MCF 10A (cell line): Measurements from ENCODE around the gene ITGA2. TPM values are rescaled to one million over a fixed set of nuclear protein-coding genes. Genes with fewer than 3 reads are reported as not detected.

ENCODE experiments used
- BruUV-seq: library from RNA; stranded (reverse); fragments of 400-500 nt; replicated peaks from 2 replicates; lab custom pipeline; 2021; lab: Mats Ljungman, UMichigan
- CTCF ChIA-PET: fragments of 300-600 bp; sonication (Branson Sonifier 250); formaldehyde crosslinking; extraction: SDS; loops from one replicate; lab custom pipeline; 2021; ENCODE audit warnings: antibody characterized with exemption, inconsistent platforms; lab: Yijun Ruan, JAX
- POLR2A ChIA-PET: fragments of 300-600, 350-650 bp; sonication (Branson Sonifier 250); formaldehyde crosslinking; extraction: SDS; loops from one replicate; lab custom pipeline; 2020; ENCODE audit warnings: antibody characterized with exemption, inconsistent platforms; lab: Yijun Ruan, JAX
- DNase-seq: peaks from one replicate; pipeline ENCODE4 v3.0.0-alpha.2; 2018; ENCODE audit not compliant: unreplicated experiment
- H3K27ac Mint-ChIP-seq: one replicate; pipeline ENCODE4 v1.8.0; 2022; ENCODE audit warnings: mild to moderate bottlenecking, low read depth, mixed read lengths; ENCODE audit not compliant: unreplicated experiment
- H3K27me3 Mint-ChIP-seq: one replicate; pipeline ENCODE4 v1.8.0; 2022; ENCODE audit warnings: mixed read lengths; ENCODE audit not compliant: insufficient read depth, unreplicated experiment
- H3K36me3 Mint-ChIP-seq: one replicate; pipeline ENCODE4 v1.8.0; 2022; ENCODE audit warnings: mild to moderate bottlenecking, moderate library complexity, mixed read lengths; ENCODE audit not compliant: insufficient read depth, unreplicated experiment
- H3K4me1 Mint-ChIP-seq: one replicate; pipeline ENCODE4 v1.8.0; 2022; ENCODE audit warnings: mixed read lengths; ENCODE audit not compliant: insufficient read depth, unreplicated experiment
- H3K4me3 Mint-ChIP-seq: one replicate; pipeline ENCODE4 v1.8.0; 2022; ENCODE audit warnings: mild to moderate bottlenecking, moderate library complexity, mixed read lengths; ENCODE audit not compliant: unreplicated experiment
- H3K9me3 Mint-ChIP-seq: one replicate; pipeline ENCODE4 v1.8.0; 2022; ENCODE audit warnings: mixed read lengths; ENCODE audit not compliant: unreplicated experiment
- CTCF ChIP-seq: fragments of 200-600 bp; IDR thresholded peaks from one replicate; pipeline ENCODE4 v1.8.0; 2022; ENCODE audit warnings: antibody characterized with exemption, mild to moderate bottlenecking; ENCODE audit not compliant: unreplicated experiment
- intact Hi-C: fragments of 100-400 bp; cut with micrococcal nuclease; formaldehyde crosslinking; loops from 2 replicates; pipeline ENCODE4 v1.14.1; 2022
- total RNA-seq: library from RNA; stranded (reverse); gene quantifications from 2 replicates; pipeline ENCODE4 v1.2.3, GENCODE V29; 2022

Gene ITGA2
- total RNA-seq, 1 experiment from 2014 or later, result 16.8 TPM

DNA sequence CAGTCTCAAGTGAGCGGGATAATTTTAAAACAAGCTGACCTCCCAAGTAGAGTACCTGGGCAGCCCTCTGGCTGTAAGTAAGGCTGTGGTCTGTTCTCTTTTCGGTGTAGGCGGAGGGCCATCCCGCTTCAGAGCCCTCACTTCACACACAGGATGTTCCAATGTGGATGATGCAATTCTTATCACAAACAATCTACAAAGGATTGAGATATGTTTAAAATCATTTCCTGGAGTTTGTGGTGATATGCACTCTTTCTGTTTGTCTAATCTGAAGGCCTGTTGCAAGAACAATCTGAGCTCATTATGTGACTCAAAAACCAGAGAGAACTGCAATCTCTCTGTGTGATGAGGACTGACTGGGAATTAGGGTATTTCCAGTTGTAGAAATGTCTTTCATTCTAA is 42.5 kb downstream of the ITGA2 start:
- H3K4me1 Mint-ChIP-seq, result peaks cover 54% of the 10 kb centered on the region

DNA sequence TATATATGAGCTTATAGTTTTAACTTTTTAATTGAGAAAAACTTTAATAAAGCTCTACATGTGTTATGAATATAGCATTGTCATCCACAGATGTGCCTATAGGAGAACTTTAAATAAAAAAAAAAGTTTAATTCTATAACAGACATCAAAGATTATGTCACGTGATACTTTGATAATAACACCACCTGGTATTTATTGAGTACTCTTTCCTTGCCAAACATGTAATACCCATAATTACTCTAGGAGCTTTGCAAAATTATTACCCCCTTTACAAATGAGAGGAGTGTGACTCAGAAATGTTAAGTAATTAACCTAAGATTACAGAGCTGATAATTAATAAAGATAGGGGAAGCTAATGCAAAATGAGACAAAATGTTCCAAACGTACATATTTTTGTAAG is 43.0 kb downstream of the ITGA2 start:
- H3K4me1 Mint-ChIP-seq, result peaks cover 59% of the 10 kb centered on the region
- POLR2A ChIA-PET, result interaction anchor here (0.6 to 6.2 kb wide), 14 partner anchors 9 to 329 kb away, joined by 3 to 70 read pairs (median 5); partner anchors contain the start of genes ITGA2 and MOCS2
- BruUV-seq, result no TSS peak
- no peak overlapping the region for H3K4me3 Mint-ChIP-seq
- no peaks in the 10 kb centered on the region for H3K27me3 Mint-ChIP-seq
- intact Hi-C loops, result no loop called here
- DNase-seq, result no peak
- CTCF ChIA-PET, result interaction anchor here (0.7 to 6.7 kb wide), 5 partner anchors 23 to 83 kb away, joined by 3 to 49 read pairs (median 3); no protein-coding TSS in a partner anchor
- H3K9me3 Mint-ChIP-seq, result no peaks in the 10 kb centered on the region
- TF ChIP-seq CTCF, result no peak
- H3K27ac Mint-ChIP-seq, result peak overlapping the region; percentile 71
- H3K36me3 Mint-ChIP-seq, result peaks cover under 1% of the 10 kb centered on the region

More for the DNA sequence above, 42.5 kb downstream of the ITGA2 start:
- intact Hi-C loops, result no loop called here
- TF ChIP-seq CTCF, result no peak
- POLR2A ChIA-PET, result interaction anchor here (0.6 to 6.2 kb wide), 14 partner anchors 8 to 232 kb away, joined by 3 to 70 read pairs (median 5); partner anchors contain the start of genes ITGA2 and MOCS2
- Mint-ChIP-seq H3K9me3 (no peaks in the 10 kb centered on the region), H3K27ac (peak overlapping the region; percentile 71), H3K4me3 (no peak overlapping the region), H3K36me3 (no peaks in the 10 kb centered on the region), H3K27me3 (no peaks in the 10 kb centered on the region)
- peak; percentile 78 for DNase-seq
- BruUV-seq, result no TSS peak
- CTCF ChIA-PET, result interaction anchor here (0.6 to 6.7 kb wide), 7 partner anchors 23 to 83 kb away, joined by 3 to 49 read pairs (median 3); no protein-coding TSS in a partner anchor

GRCh38 chr5:53034832-53035231 is 45.7 kb downstream of the ITGA2 start:
- ChIA-PET CTCF (interaction anchor here (1.2 to 1.5 kb wide), 5 partner anchors 10 to 90 kb away, joined by 3 to 8 read pairs (median 5); no protein-coding TSS in a partner anchor), POLR2A (interaction anchor here (6.2 kb wide), 1 partner anchor 46 kb away, joined by 70 read pairs; the partner anchor contains the start of gene ITGA2)
- H3K4me1 Mint-ChIP-seq, result peaks cover 54% of the 10 kb centered on the region
- H3K9me3 Mint-ChIP-seq, result no peaks in the 10 kb centered on the region
- intact Hi-C loops, result no loop called here
- no TSS peak for BruUV-seq
- no peaks in the 10 kb centered on the region for H3K27me3 Mint-ChIP-seq
- TF ChIP-seq CTCF, result no peak
- H3K36me3 Mint-ChIP-seq, result peaks cover 5% of the 10 kb centered on the region
- H3K27ac Mint-ChIP-seq, result no peak overlapping the region
- no peak for DNase-seq
- no peak overlapping the region for H3K4me3 Mint-ChIP-seq

GRCh38 chr5:53035868-53036381 is 46.8 kb downstream of the ITGA2 start:
- Mint-ChIP-seq H3K4me1 (peaks cover 43% of the 10 kb centered on the region), H3K27ac (peak overlapping the region; percentile 76), H3K9me3 (no peaks in the 10 kb centered on the region), H3K27me3 (no peaks in the 10 kb centered on the region), H3K4me3 (no peak overlapping the region), H3K36me3 (peaks cover 5% of the 10 kb centered on the region)
- POLR2A ChIA-PET, result interaction anchor here (1.7 to 6.2 kb wide), 3 partner anchors 8 to 47 kb away, joined by 7 to 70 read pairs (median 7); partner anchors contain the start of gene ITGA2
- TF ChIP-seq CTCF, result peak; percentile 23
- peak; percentile 64 for DNase-seq
- intact Hi-C loops, result no loop called here
- CTCF ChIA-PET, result interaction anchor here (0.6 to 1.5 kb wide), 4 partner anchors 43 to 70 kb away, joined by 3 to 6 read pairs (median 4); no protein-coding TSS in a partner anchor
- no TSS peak for BruUV-seq
